Bladder microvascular endothelial cell (primary cell): ENCODE measurements around the gene ZNF28. TPM values are rescaled to one million over a fixed set of nuclear protein-coding genes. Genes with fewer than 3 reads are reported as not detected.

Source experiments
- total RNA-seq: library from RNA; depleted of rRNA; stranded (reverse); fragments of >200 nt; gene quantifications from 2 replicates; pipeline ENCODE4 v1.2.3, GENCODE V29; 2014

ZNF28 gene
- total RNA-seq: 8.7 and 26.9 TPM in 2 replicates

GRCh38 chr19:52821204-52821960 lies at the start of gene ZNF28:
Gene ZNF28, minus strand, starts transcription at chr19:52821633. Its CDS starts 3,675 bp downstream, at chr19:52817958.

DNA sequence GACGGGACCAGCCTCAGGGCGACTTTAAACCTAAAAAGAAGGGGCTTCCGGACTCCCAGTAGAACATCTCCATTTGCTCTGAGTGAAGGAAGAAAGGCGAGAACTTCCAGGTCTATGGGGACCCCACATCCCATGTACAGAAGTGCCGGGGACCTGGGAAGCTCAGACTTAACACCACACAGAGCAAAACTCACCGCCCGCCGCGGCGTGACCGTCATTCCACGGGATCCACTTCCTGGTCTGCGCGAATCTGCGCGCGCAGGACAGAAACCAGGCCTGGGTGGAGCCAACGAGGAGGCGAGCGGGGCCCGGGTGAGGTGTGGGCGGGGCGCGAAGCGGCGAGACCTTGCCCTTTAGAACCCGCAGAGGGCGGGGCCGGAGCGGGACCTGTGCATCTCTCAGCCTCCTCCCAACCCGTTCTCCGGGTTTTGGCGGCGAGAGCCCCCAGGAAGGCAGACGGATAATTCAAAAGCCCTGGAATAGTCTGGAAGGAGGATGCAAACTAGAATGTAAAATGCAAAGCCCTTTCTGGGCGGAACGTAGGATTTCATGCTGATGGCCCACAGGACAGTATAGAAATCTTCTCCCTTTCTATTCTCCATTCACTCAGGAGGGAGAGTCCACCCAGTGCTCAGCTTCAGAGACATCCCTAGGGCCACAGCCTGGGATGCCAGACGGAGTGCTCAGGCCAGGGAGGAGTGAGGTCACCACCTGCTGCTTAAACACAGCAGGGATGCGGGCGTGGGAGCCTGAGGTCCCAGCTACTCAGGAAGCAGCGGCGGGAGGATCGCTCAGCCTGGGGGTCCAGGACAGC lies 36.2 kb upstream of the ZNF28 start, which contains the start of gene ZNF468:
Gene ZNF468, minus strand, starts transcription at position 242 of the 814 bp plus-strand sequence. CDS start 3,347 bp downstream, outside the sequence.

GRCh38 chr19:52786464-52787354 lies 34.7 kb downstream of the ZNF28 start, which contains the start of gene ZNF600:
Gene ZNF600, minus strand, starts transcription at chr19:52786791. Its CDS starts 7,903 bp downstream, at chr19:52778888.

Other genes starting within 250 kb of the ZNF28 start
- 26.4 and 60.7 TPM in 2 replicates for gene ZNF83, start 183.3 kb downstream of the ZNF28 start, total RNA-seq
- gene ZNF611, start 86.6 kb downstream of the ZNF28 start, total RNA-seq: 6.2 and 15.4 TPM in 2 replicates
- gene ZNF600, start 34.8 kb downstream of the ZNF28 start, total RNA-seq: 1.8 and 5.6 TPM in 2 replicates
- gene ZNF468, start 36.0 kb upstream of the ZNF28 start, total RNA-seq: 11.3 and 22.0 TPM in 2 replicates
- gene ZNF320, start 76.0 kb upstream of the ZNF28 start, total RNA-seq: 5.7 and 11.3 TPM in 2 replicates
- gene ZNF888, start 101.8 kb upstream of the ZNF28 start, total RNA-seq: 3.4 and 5.2 TPM in 2 replicates
- 6.3 and 9.4 TPM in 2 replicates for gene ZNF816, start 141.2 kb upstream of the ZNF28 start, total RNA-seq
- not detected in 2 replicates for gene ERVV-1, start 192.3 kb upstream of the ZNF28 start, total RNA-seq
- gene ERVV-2, start 223.1 kb upstream of the ZNF28 start, total RNA-seq: not detected in 2 replicates